Heart right ventricle (tissue), 16 donors: Measurements from ENCODE around the gene HACE1. TPM values are rescaled to one million over a fixed set of nuclear protein-coding genes. Genes with fewer than 3 reads are reported as not detected.
"Not testable (repeated sequence)": the region's sequence is repeated elsewhere in the genome, so short reads cannot be mapped to it uniquely, and the experiment has no call there.

Experiments used
- ATAC-seq, 8 donors: fragments of 200-7000 bp; cut with Tn5 transposase; one replicate each; pipeline ENCODE4 v1.9.1; 2020; ENCODE audit warnings: mild to moderate bottlenecking in 8 of 8, moderate library complexity in 8 of 8, moderate number of reproducible peaks in 1 of 8
- DNase-seq, 2 donors: peaks; one replicate each; pipeline ENCODE4 v3.0.0-alpha.2; 2020
- H3K27ac ChIP-seq, 10 donors: fragments of 200-600 bp; sonication (generic) in 2 of 10; one replicate each; pipeline versions ENCODE4 v1.5.0 to v1.8.0; 2020 to 2022; ENCODE audit warnings: mild to moderate bottlenecking in 3 of 10
- H3K27me3 ChIP-seq, 7 donors: fragments of 200-600 bp; one replicate each; pipeline ENCODE4 v1.8.0; 2021 to 2022; ENCODE audit warnings: mild to moderate bottlenecking in 2 of 7
- H3K36me3 ChIP-seq, 9 donors: fragments of 200-600 bp; sonication (generic) in 1 of 9; one replicate each; pipeline versions ENCODE4 v1.5.0 to v1.8.0; 2020 to 2022; ENCODE audit warnings: mild to moderate bottlenecking in 2 of 9
- H3K4me1 ChIP-seq, 9 donors: fragments of 200-600 bp; sonication (generic) in 1 of 9; one replicate each; pipeline versions ENCODE4 v1.5.0 to v1.8.0; 2020 to 2022; ENCODE audit warnings: mild to moderate bottlenecking in 4 of 9
- H3K4me3 ChIP-seq, 10 donors: fragments of 200-600 bp; sonication (generic) in 2 of 10; one replicate each; pipeline versions ENCODE4 v1.5.0 to v1.8.0; 2020 to 2022; ENCODE audit warnings: mild to moderate bottlenecking in 7 of 10, moderate library complexity in 2 of 10
- H3K9me3 ChIP-seq, 11 donors: fragments of 200-600 bp in 10 of 11; sonication (generic) in 2 of 11; one replicate each; pipeline versions ENCODE4 v1.5.0 to v1.8.0; 2013 to 2022; ENCODE audit warnings: mild to moderate bottlenecking in 2 of 11, control low read depth in 1 of 11, moderate library complexity in 1 of 11
- WGBS, 2 donors: extraction: QIAGEN DNeasy Blood & Tissue Kit; methylation state at CpG; one replicate each; pipeline ENCODE4 v1.1.7; 2013; ENCODE audit warnings: inconsistent platforms in 1 of 2; 5-methylcytosine and 5-hydroxymethylcytosine counted together
- intact Hi-C, 10 donors: fragments of 100-400 bp; cut with DNase I; formaldehyde crosslinking; loops; one replicate each; pipeline versions ENCODE4 v1.11.1 to v1.14.2; 2022
- long read RNA-seq, 3 donors: library from polyadenylated mRNA; unstranded; transcript quantifications; one replicate each; pipeline ENCODE4 v2.0.0, GENCODE V29; 2020 to 2021
- polyA plus RNA-seq, 2 donors: library from polyadenylated mRNA; stranded (reverse); fragments of 200-250 nt; gene quantifications; one replicate each; pipeline ENCODE4 v1.2.3, GENCODE V29; 2013
- total RNA-seq, 10 donors: library from RNA; stranded (reverse); fragmentation: NEBNext Ultra II Directional in 3 of 10; extraction: Animal tissue kit (Norgen Biotek cat#: 25700) in 3 of 10; gene quantifications; one replicate each; pipeline versions ENCODE4 v1.2.1 to v1.2.4, GENCODE V29; 2021 to 2023
- TF ChIP-seq, protein P1 (sequence below), 9 donors: fragments of 200-600 bp; sonication (generic) in 2 of 9; IDR thresholded peaks; one replicate each; pipeline versions ENCODE4 v1.5.0 to v1.8.0; 2021 to 2022; ENCODE audit warnings: antibody characterized with exemption in 9 of 9, mild to moderate bottlenecking in 5 of 9, moderate library complexity in 1 of 9
- donor health status: Arrhythmogenic right ventricular cardiomyopathy.
- donor health status: ischemic (EF 13 %, LVEDD 7.1; RV severe dilation, severe dysfunction).
- donor health status: healthy with polysubstance abuse.
- donor health status: DM: no; HTN: yes; CAD: no.
- donor health status: DM: no; HTN: no; CAD: no.
- donor health status: ischemic (EF 25% LVEDD 6.9; RV normal size, moderate dysfunction).
- donor health status: ischemic (EF 25% LVEDD 5.7; RV mildly dilated, moderate dysfunction).
- donor health status: healthy.
- donor health status: DM: yes; HTN: yes; CAD: no.
- donor health status: Ischemic cardiomyopathy.
- donor health status: ischemic (EF 35%, LVEDD 5.7; RV mildly dilated, moderate dysfunction).
- donor health status: nonischemic (EF 11% LVEDD 7.7; RV severe dilation, severe dysfunction).
- donor health status: DM: yes; HTN: yes; CAD: no.
- donor health status: PGD.
- donor health status: ischemic (EF 29% LVEDD 5.4; RV normal size, mild dysfunction).
- donor health status: nonischemic (EF 23%, LVEDD 6.1; RV moderate dilation, normal function).

The HACE1 gene, protein sequence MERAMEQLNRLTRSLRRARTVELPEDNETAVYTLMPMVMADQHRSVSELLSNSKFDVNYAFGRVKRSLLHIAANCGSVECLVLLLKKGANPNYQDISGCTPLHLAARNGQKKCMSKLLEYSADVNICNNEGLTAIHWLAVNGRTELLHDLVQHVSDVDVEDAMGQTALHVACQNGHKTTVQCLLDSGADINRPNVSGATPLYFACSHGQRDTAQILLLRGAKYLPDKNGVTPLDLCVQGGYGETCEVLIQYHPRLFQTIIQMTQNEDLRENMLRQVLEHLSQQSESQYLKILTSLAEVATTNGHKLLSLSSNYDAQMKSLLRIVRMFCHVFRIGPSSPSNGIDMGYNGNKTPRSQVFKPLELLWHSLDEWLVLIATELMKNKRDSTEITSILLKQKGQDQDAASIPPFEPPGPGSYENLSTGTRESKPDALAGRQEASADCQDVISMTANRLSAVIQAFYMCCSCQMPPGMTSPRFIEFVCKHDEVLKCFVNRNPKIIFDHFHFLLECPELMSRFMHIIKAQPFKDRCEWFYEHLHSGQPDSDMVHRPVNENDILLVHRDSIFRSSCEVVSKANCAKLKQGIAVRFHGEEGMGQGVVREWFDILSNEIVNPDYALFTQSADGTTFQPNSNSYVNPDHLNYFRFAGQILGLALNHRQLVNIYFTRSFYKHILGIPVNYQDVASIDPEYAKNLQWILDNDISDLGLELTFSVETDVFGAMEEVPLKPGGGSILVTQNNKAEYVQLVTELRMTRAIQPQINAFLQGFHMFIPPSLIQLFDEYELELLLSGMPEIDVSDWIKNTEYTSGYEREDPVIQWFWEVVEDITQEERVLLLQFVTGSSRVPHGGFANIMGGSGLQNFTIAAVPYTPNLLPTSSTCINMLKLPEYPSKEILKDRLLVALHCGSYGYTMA
- total RNA-seq (1 to 10 TPM; 6.3 to 9.5 (median 7.1) TPM), polyA plus RNA-seq (1 to 10 TPM; 3.7 to 8.7 TPM)
- long read RNA-seq, donor 1, full-length matches to known transcripts: 4 of 11 reads
- long read RNA-seq, donor 1, partial matches to known transcripts: 2 of 11 reads
- long read RNA-seq, donor 1, other reads (novel, unspliced or antisense): 5 of 11 reads
- long read RNA-seq, donor 2, full-length matches to known transcripts: 15 of 24 reads
- long read RNA-seq, donor 2, partial matches to known transcripts: 2 of 24 reads
- long read RNA-seq, donor 2, other reads (novel, unspliced or antisense): 7 of 24 reads
- long read RNA-seq, donor 3, full-length matches to known transcripts: 12 of 22 reads
- long read RNA-seq, donor 3, partial matches to known transcripts: 1 of 22 reads
- long read RNA-seq, donor 3, other reads (novel, unspliced or antisense): 9 of 22 reads

DNA sequence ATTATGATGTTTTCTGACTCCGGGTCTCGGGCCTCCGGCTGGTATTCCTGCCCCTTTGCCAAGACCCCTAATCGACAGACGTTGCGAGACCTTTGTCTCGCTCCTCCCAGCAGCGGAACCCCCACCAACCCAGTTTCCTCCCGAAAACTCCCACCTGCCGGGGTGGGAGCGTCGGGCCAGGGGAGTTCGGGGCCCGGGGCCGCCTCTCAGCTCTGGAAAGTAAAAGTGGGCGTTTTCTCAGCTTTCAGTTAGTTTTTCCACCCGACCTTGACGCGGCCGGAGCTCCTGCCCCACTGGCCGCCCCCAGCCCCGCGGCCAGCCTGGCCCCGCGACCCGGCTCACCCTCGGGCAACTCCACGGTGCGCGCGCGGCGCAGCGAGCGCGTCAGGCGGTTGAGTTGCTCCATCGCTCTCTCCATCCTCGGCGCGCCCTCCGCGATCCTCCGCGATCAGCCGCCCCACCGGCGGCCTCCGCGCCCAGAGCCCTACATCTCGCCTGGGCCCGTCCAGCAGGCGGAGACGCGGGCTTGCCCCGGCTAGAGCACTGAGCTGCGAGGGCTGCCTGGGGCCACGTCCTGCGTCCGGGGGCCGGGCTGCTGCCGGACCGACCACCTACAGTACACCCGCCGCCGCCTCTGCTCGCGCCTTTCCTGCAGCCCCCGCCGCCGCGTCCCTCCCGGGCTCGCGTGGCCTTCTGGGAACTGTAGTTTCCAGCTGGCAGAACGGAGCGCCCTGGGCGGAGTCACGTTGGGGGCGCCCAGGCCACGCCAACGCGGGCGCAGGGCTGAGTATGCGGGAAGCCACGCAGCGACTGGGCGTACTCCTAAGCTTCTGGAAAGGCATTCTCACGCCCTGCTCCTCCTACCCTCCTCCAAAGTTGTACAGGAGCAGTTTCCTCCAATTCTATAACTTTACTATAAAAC, at the start of gene HACE1:
HACE1 (minus strand) TSS at position 695 of the 922 bp plus-strand sequence; CDS start at position 418, 277 bp downstream.
- H3K27ac ChIP-seq: peak within 1 kb of the TSS; percentile 41 to 84 (median 79)
- peak; percentile 99 to 100 (median 100) for ATAC-seq
- no peaks in the 10 kb centered on the region for H3K9me3 ChIP-seq
- peak within 1 kb of the TSS; percentile 79 to 98 (median 90) for H3K4me3 ChIP-seq
- peaks cover 0 to 18% (median 9%) of the 10 kb centered on the region in 9 donors for H3K4me1 ChIP-seq
- 0 to 1% methylated on average over 89 of the region's 89 CpGs for WGBS, 2 donors
- H3K27me3 ChIP-seq: no peaks in the 10 kb centered on the region
- intact Hi-C loops: loop anchor here in 1 of 10 donors (5.0 kb wide), 1 partner anchor 278 kb away; a partner anchor contains a TSS
- TF ChIP-seq, protein P1, sequence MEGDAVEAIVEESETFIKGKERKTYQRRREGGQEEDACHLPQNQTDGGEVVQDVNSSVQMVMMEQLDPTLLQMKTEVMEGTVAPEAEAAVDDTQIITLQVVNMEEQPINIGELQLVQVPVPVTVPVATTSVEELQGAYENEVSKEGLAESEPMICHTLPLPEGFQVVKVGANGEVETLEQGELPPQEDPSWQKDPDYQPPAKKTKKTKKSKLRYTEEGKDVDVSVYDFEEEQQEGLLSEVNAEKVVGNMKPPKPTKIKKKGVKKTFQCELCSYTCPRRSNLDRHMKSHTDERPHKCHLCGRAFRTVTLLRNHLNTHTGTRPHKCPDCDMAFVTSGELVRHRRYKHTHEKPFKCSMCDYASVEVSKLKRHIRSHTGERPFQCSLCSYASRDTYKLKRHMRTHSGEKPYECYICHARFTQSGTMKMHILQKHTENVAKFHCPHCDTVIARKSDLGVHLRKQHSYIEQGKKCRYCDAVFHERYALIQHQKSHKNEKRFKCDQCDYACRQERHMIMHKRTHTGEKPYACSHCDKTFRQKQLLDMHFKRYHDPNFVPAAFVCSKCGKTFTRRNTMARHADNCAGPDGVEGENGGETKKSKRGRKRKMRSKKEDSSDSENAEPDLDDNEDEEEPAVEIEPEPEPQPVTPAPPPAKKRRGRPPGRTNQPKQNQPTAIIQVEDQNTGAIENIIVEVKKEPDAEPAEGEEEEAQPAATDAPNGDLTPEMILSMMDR (IDR thresholded peaks at IDR 0.05): peak in 5 of 9 donors; percentile 21 to 62 (median 37)
- no peaks in the 10 kb centered on the region for H3K36me3 ChIP-seq
- DNase-seq: peak; percentile 91 to 92

DNA sequence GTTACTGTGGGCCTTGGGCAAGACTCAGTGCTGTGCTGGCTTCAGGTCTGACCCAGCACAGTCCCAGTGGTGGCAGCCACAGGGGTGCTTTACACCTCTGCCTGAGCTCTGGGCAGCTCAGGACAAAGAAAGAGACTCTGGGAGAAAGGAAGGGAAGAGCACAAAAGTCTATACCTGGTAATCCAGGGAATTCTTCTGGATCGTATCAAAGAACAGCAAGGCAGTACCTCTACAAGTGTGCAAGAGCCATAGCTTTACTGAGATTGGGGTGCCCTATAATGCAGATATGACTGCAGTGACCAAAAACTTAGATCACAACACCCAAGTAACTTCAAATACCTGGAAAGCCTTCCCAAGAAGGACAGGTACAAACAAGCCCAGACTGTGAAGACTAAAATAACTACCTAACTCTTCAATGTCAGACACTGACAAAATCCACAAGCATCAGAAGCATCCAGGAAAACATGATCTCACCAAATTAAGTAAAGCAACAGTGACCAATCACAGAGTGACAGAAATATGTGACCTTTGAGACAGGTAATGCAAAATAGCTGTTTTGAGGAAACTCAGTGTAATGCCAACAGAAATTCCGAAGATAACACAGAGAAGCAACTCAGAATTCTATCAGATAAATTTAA, 49.3 kb upstream of the HACE1 start:
- H3K36me3 ChIP-seq: no peaks in the 10 kb centered on the region
- H3K9me3 ChIP-seq: peaks cover 0 to 14% (median 4%) of the 10 kb centered on the region in 11 donors
- no peak overlapping the region for H3K4me3 ChIP-seq
- WGBS, 2 donors: 83 to 90% methylated on average over 2 of the region's 2 CpGs
- DNase-seq (no peak), ATAC-seq (no peak)
- intact Hi-C loops: no loop called here
- TF ChIP-seq, protein P1 (IDR thresholded peaks at IDR 0.05): no peak
- H3K27me3 ChIP-seq: peaks cover 0 to 5% (median 0%) of the 10 kb centered on the region in 7 donors
- H3K4me1 ChIP-seq: no peaks in the 10 kb centered on the region
- no peak overlapping the region for H3K27ac ChIP-seq

DNA sequence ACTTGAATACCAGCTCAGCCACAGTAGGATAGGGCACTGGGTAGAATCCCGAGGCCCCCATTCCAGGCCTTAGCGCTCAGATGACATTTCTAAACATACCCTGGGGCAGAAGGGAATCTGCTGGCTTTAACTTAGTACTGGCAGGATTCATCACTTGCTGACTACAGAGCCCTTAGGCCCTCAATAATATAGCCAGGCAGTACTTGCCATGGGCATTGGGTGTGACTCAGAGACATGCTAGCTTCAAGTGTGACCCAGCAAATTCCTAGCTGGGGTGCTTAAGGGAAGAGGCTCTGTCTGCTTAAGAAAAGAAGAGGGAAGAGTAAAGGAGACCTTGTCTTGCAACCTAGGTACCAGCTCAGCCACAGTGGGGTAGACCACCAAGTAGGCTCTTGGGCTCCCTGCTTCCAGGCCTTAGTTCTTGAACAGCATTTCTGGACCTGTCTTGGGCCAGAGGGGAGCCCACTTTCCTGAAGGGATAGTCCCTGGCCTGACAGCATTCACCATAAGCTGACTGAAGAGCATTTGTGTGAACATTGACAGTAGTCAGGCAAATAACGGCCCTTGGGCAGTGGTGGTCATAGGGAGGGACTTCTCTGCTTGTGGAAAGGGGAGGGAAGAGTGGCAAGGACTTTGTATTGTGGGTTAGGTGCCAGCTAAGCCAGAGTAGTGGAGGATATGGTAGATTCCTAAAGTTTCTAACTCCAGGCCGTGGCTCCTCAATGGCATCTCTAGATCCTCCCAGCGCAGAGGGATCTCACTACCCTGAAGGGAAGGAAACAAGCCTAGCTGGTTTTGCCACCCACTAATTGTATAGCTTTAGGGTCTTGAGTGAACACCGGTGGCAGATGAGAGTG, 48.5 kb upstream of the HACE1 start:
- Histone ChIP-seq H3K4me3 (no peak overlapping the region), H3K4me1 (no peaks in the 10 kb centered on the region), H3K36me3 (no peaks in the 10 kb centered on the region), H3K27me3 (peaks cover 0 to 5% (median 0%) of the 10 kb centered on the region in 7 donors), H3K27ac (no peak overlapping the region), H3K9me3 (peaks cover 0 to 18% (median 6%) of the 10 kb centered on the region in 11 donors)
- TF ChIP-seq, protein P1 (IDR thresholded peaks at IDR 0.05): no peak
- ATAC-seq: no peak
- DNase-seq: no peak
- intact Hi-C loops: no loop called here
- WGBS, 2 donors: 85 to 90% methylated on average over 6 of the region's 6 CpGs

DNA sequence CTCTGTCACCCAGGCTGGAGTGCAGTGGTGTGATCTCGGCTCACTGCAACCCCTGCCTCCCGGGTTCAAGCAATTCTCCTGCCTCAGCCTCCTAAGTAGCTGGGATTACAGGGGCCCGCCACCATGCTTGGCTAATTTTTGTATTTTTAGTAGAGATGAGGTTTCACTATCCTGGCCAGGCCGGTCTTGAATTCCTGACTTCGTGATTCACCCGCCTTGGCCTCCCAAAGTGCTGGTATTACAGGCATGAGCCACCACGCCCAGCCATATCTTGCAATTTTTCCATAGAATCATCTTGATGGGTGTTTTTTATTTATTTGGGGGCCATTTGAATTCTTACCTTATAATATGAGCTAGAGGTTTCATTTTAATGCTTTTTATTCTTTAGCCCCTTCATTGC, 39.2 kb upstream of the HACE1 start:
- WGBS, 2 donors: 83 to 89% methylated on average over 7 of the region's 7 CpGs
- ATAC-seq, DNase-seq, H3K27ac ChIP-seq, intact Hi-C loops, H3K4me1 ChIP-seq, H3K36me3 ChIP-seq, H3K4me3 ChIP-seq: not testable (repeated sequence)
- Histone ChIP-seq H3K9me3 (peaks cover 0 to 15% (median 0%) of the 10 kb centered on the region in 11 donors), H3K27me3 (peaks cover 0 to 21% (median 3%) of the 10 kb centered on the region in 7 donors)
